CD4-positive, alpha-beta memory T cell (primary cell): ENCODE data around the gene APBA2. TPM values are rescaled to one million over a fixed set of nuclear protein-coding genes. Genes with fewer than 3 reads are reported as not detected.

Experiments used
- CTCF ChIA-PET: fragments of 350-600 bp; sonication (Branson Sonifier 250); formaldehyde crosslinking; loops from one replicate; lab custom pipeline; 2021; ENCODE audit warnings: inconsistent platforms; ENCODE audit not compliant: partially characterized antibody; lab: Charles Lee
- POLR2A ChIA-PET: fragments of 350-600 bp; sonication (Branson Sonifier 250); formaldehyde crosslinking; loops from one replicate; lab custom pipeline; 2021; ENCODE audit not compliant: partially characterized antibody; lab: Charles Lee
- DNase-seq, 5 donors: peaks; one replicate each; pipeline versions ENCODE4 v3.0.0 to v3.0.0-alpha.2; 2020 to 2022; ENCODE audit warnings: mixed read lengths in 1 of 5
- H3K27ac ChIP-seq: one replicate; pipeline ENCODE4 v1.7.0; 2013; ENCODE audit warnings: low read depth, low read length
- H3K27me3 ChIP-seq: 2 replicates; pipeline ENCODE4 v1.7.0; 2013; ENCODE audit warnings: mild to moderate bottlenecking, low read length, moderate library complexity; ENCODE audit not compliant: insufficient read depth
- H3K36me3 ChIP-seq: 2 replicates; pipeline ENCODE4 v1.7.0; 2013; ENCODE audit warnings: mild to moderate bottlenecking, low read length, moderate library complexity; ENCODE audit not compliant: insufficient read depth
- H3K4me1 ChIP-seq: 2 replicates; pipeline ENCODE4 v1.7.0; 2013; ENCODE audit warnings: mild to moderate bottlenecking, low read length, moderate library complexity; ENCODE audit not compliant: insufficient read depth
- H3K4me3 ChIP-seq, 2 donors: one replicate each; pipeline ENCODE4 v1.7.0; 2013; ENCODE audit warnings: low read length in 2 of 2, mild to moderate bottlenecking in 1 of 2
- H3K9me3 ChIP-seq, 2 donors: one replicate each; pipeline ENCODE4 v1.7.0; 2013; ENCODE audit warnings: low read length in 2 of 2, control low read depth in 1 of 2; ENCODE audit not compliant: control insufficient read depth in 1 of 2
- H3K27ac Mint-ChIP-seq, 7 donors: one replicate each; pipeline ENCODE4 v1.8.0; 2020 to 2021; ENCODE audit warnings: mixed read lengths in 7 of 7, mild to moderate bottlenecking in 6 of 7, inconsistent platforms in 3 of 7, moderate library complexity in 3 of 7
- H3K27me3 Mint-ChIP-seq, 2 donors: one replicate each; pipeline ENCODE4 v1.8.0; 2020 to 2021; ENCODE audit warnings: mixed read lengths in 2 of 2
- H3K36me3 Mint-ChIP-seq, 2 donors: one replicate each; pipeline ENCODE4 v1.8.0; 2020 to 2021; ENCODE audit warnings: mixed read lengths in 2 of 2, inconsistent platforms in 1 of 2, mild to moderate bottlenecking in 1 of 2
- H3K4me1 Mint-ChIP-seq, 4 donors: one replicate each; pipeline ENCODE4 v1.8.0; 2020 to 2021; ENCODE audit warnings: mixed read lengths in 4 of 4, mild to moderate bottlenecking in 1 of 4
- H3K4me3 Mint-ChIP-seq, 8 donors: one replicate each; pipeline ENCODE4 v1.8.0; 2020 to 2021; ENCODE audit warnings: mixed read lengths in 8 of 8, mild to moderate bottlenecking in 7 of 8, moderate library complexity in 6 of 8, inconsistent platforms in 3 of 8
- H3K9me3 Mint-ChIP-seq, 8 donors: one replicate each; pipeline ENCODE4 v1.8.0; 2020 to 2021; ENCODE audit warnings: mixed read lengths in 8 of 8, mild to moderate bottlenecking in 5 of 8, inconsistent platforms in 3 of 8, moderate library complexity in 1 of 8
- intact Hi-C: fragments of 100-400 bp; cut with micrococcal nuclease; formaldehyde crosslinking; loops from one replicate; pipeline ENCODE4 v1.15.1; 2023
- polyA plus RNA-seq, 2 donors: library from polyadenylated mRNA; unstranded; fragments of 300-500 nt; fragmentation: Illumina TruSeq; gene quantifications; one replicate each; pipeline ENCODE4 v1.2.3, GENCODE V29; 2021
- total RNA-seq, 2 experiments: library from RNA; stranded (reverse); gene quantifications; one replicate each; pipeline ENCODE4 v1.2.3, GENCODE V29; 2021

APBA2 gene
- total and polyA plus RNA-seq, 4 experiments from 2014 or later = 11.1 to 57.3 (median 40.4) TPM

- H3K4me3 Mint-ChIP-seq = peak overlapping the region in 1 of 8 donors; percentile 8
- no peaks in the 10 kb centered on the region for H3K9me3 ChIP-seq
- H3K4me3 ChIP-seq = no peak overlapping the region
- H3K36me3 Mint-ChIP-seq = peaks cover 1 to 23% of the 10 kb centered on the region in 2 donors
- intact Hi-C loops = no loop called here
- ChIA-PET CTCF (no interaction called here), POLR2A (interaction anchor here (0.5 kb wide), 1 partner anchor 24 kb away, joined by 3 read pairs; no protein-coding TSS in a partner anchor)
- no peak overlapping the region for H3K27ac ChIP-seq
- no peaks in the 10 kb centered on the region for H3K27me3 ChIP-seq
- no peak for DNase-seq
- H3K27me3 Mint-ChIP-seq = no peaks in the 10 kb centered on the region
- H3K27ac Mint-ChIP-seq = peak overlapping the region in 1 of 7 donors; percentile 59
- H3K36me3 ChIP-seq = no peaks in the 10 kb centered on the region
- peaks cover 0 to 3% (median 0%) of the 10 kb centered on the region in 8 donors for H3K9me3 Mint-ChIP-seq
- peaks cover 36 to 88% (median 57%) of the 10 kb centered on the region in 4 donors for H3K4me1 Mint-ChIP-seq
- peaks cover 52% of the 10 kb centered on the region for H3K4me1 ChIP-seq
These were observed 57.9 kb downstream of the APBA2 start for GRCh38 chr15:28943611-28944230.

DNA sequence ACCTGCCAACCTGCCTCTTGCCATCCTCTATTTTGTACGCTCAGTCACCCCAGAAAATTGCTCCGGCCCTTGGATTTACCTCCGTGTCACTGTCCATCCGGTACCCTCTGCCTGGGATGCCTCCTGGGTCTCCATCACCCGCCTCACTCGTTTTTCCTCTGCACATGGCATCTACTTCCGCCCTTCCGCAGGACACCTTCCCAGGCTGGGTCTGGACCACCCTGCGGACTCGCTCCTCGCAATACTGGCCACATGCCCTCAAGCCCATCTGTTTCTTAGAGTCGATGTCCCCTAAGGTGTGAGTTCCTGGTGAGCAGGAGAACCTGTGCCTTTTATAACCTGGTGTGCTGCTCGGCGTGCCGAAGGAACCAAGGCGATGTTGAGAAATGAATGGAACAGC, 58.5 kb downstream of the APBA2 start:
- Histone ChIP-seq H3K27me3 (no peaks in the 10 kb centered on the region), H3K36me3 (no peaks in the 10 kb centered on the region), H3K4me3 (no peak overlapping the region), H3K4me1 (peaks cover 52% of the 10 kb centered on the region), H3K27ac (no peak overlapping the region), H3K9me3 (no peaks in the 10 kb centered on the region)
- ChIA-PET POLR2A (no interaction called here), CTCF (no interaction called here)
- peaks cover 1 to 23% of the 10 kb centered on the region in 2 donors for H3K36me3 Mint-ChIP-seq
- H3K27me3 Mint-ChIP-seq = no peaks in the 10 kb centered on the region
- DNase-seq = no peak
- H3K9me3 Mint-ChIP-seq = peaks cover 0 to 3% (median 0%) of the 10 kb centered on the region in 8 donors
- peak overlapping the region in 1 of 8 donors; percentile 15 for H3K4me3 Mint-ChIP-seq
- no peak overlapping the region for H3K27ac Mint-ChIP-seq
- peaks cover 37 to 88% (median 57%) of the 10 kb centered on the region in 4 donors for H3K4me1 Mint-ChIP-seq
- intact Hi-C loops = no loop called here

GRCh38 chr15:28944696-28945300, 59.0 kb downstream of the APBA2 start:
- peaks cover 1 to 23% of the 10 kb centered on the region in 2 donors for H3K36me3 Mint-ChIP-seq
- DNase-seq = no peak
- no peak overlapping the region for H3K4me3 Mint-ChIP-seq
- H3K27ac Mint-ChIP-seq = peak overlapping the region in 1 of 7 donors; percentile 35
- POLR2A ChIA-PET = no interaction called here
- H3K27me3 ChIP-seq = no peaks in the 10 kb centered on the region
- H3K9me3 ChIP-seq = no peaks in the 10 kb centered on the region
- intact Hi-C loops = no loop called here
- peaks cover 37 to 88% (median 55%) of the 10 kb centered on the region in 4 donors for H3K4me1 Mint-ChIP-seq
- peaks cover 53% of the 10 kb centered on the region for H3K4me1 ChIP-seq
- no peaks in the 10 kb centered on the region for H3K27me3 Mint-ChIP-seq
- H3K9me3 Mint-ChIP-seq = peaks cover 0 to 3% (median 0%) of the 10 kb centered on the region in 8 donors
- H3K4me3 ChIP-seq = no peak overlapping the region
- H3K27ac ChIP-seq = no peak overlapping the region
- CTCF ChIA-PET = interaction anchor here (1.0 kb wide), 1 partner anchor 10 kb away, joined by 4 read pairs; no protein-coding TSS in a partner anchor
- H3K36me3 ChIP-seq = no peaks in the 10 kb centered on the region

- no peak for DNase-seq
- Mint-ChIP-seq H3K36me3 (peaks cover 1 to 23% of the 10 kb centered on the region in 2 donors), H3K4me1 (peaks cover 35 to 86% (median 54%) of the 10 kb centered on the region in 4 donors), H3K27ac (peak overlapping the region in 2 of 7 donors; percentile 35 to 44), H3K27me3 (no peaks in the 10 kb centered on the region), H3K4me3 (peak overlapping the region in 1 of 8 donors; percentile 63), H3K9me3 (peaks cover 0 to 6% (median 0%) of the 10 kb centered on the region in 8 donors)
- H3K27ac ChIP-seq = no peak overlapping the region
- intact Hi-C loops = no loop called here
- no peak overlapping the region for H3K4me3 ChIP-seq
- H3K9me3 ChIP-seq = no peaks in the 10 kb centered on the region
- H3K27me3 ChIP-seq = no peaks in the 10 kb centered on the region
- H3K4me1 ChIP-seq = peaks cover 53% of the 10 kb centered on the region
- ChIA-PET POLR2A (interaction anchor here (1.4 kb wide), 1 partner anchor 17 kb away, joined by 4 read pairs; no protein-coding TSS in a partner anchor), CTCF (interaction anchor here (1.0 to 1.4 kb wide), 2 partner anchors 11 to 29 kb away, joined by 4 to 5 read pairs; no protein-coding TSS in a partner anchor)
- H3K36me3 ChIP-seq = no peaks in the 10 kb centered on the region
These were observed 60.0 kb downstream of the APBA2 start for GRCh38 chr15:28945626-28946230.

DNA sequence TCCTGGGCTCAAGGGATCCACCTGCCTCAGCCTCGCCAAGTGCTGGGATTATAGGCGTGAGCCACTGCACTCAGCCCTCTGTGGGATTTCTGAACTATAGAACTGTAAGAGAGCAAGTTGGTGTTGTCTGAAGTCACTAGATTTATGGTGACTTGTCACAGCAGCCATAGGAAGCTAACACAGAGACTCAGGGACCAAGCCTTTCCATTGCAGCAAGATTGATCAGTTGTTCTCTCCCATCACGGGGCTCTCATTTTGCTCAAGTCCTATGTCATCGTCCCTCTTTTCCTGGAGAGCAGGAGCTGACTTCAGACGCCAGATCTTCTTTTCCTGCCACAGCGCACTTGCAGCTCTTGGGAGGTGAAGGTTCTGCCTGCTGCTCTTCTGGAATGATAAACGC, 61.0 kb downstream of the APBA2 start:
- Mint-ChIP-seq H3K27me3 (no peaks in the 10 kb centered on the region), H3K4me1 (peaks cover 28 to 77% (median 51%) of the 10 kb centered on the region in 4 donors), H3K36me3 (peaks cover 1 to 23% of the 10 kb centered on the region in 2 donors), H3K9me3 (peaks cover 0 to 6% (median 0%) of the 10 kb centered on the region in 8 donors), H3K27ac (peak overlapping the region in 1 of 7 donors; percentile 36), H3K4me3 (no peak overlapping the region)
- ChIA-PET CTCF (interaction anchor here (1.4 kb wide), 1 partner anchor 28 kb away, joined by 5 read pairs; no protein-coding TSS in a partner anchor), POLR2A (interaction anchor here (1.0 to 1.9 kb wide), 3 partner anchors 10 to 62 kb away, joined by 3 to 5 read pairs (median 4); no protein-coding TSS in a partner anchor)
- Histone ChIP-seq H3K36me3 (no peaks in the 10 kb centered on the region), H3K4me3 (no peak overlapping the region), H3K9me3 (no peaks in the 10 kb centered on the region), H3K27me3 (no peaks in the 10 kb centered on the region), H3K4me1 (peaks cover 44% of the 10 kb centered on the region), H3K27ac (no peak overlapping the region)
- DNase-seq = no peak
- intact Hi-C loops = no loop called here

- intact Hi-C loops = no loop called here
- H3K4me3 ChIP-seq = no peak overlapping the region
These were observed 61.5 kb downstream of the APBA2 start for GRCh38 chr15:28947221-28947674.

More at GRCh38 chr15:28947221-28947674, 61.5 kb downstream of the APBA2 start:
- Mint-ChIP-seq H3K36me3 (peaks cover 1 to 22% of the 10 kb centered on the region in 2 donors), H3K27me3 (no peaks in the 10 kb centered on the region), H3K9me3 (peaks cover 0 to 6% (median 0%) of the 10 kb centered on the region in 8 donors), H3K4me3 (peak overlapping the region in 3 of 8 donors; percentile 13 to 32 (median 20)), H3K4me1 (peaks cover 25 to 75% (median 47%) of the 10 kb centered on the region in 4 donors), H3K27ac (no peak overlapping the region)
- Histone ChIP-seq H3K27ac (no peak overlapping the region), H3K4me1 (peaks cover 39% of the 10 kb centered on the region), H3K36me3 (no peaks in the 10 kb centered on the region), H3K9me3 (no peaks in the 10 kb centered on the region), H3K27me3 (no peaks in the 10 kb centered on the region)
- no peak for DNase-seq
- ChIA-PET POLR2A (interaction anchor here (1.0 to 1.9 kb wide), 2 partner anchors 10 to 62 kb away, joined by 3 to 5 read pairs; no protein-coding TSS in a partner anchor), CTCF (interaction anchor here (1.4 kb wide), 1 partner anchor 28 kb away, joined by 5 read pairs; no protein-coding TSS in a partner anchor)
